H1 (cell line): ENCODE results near the gene ONECUT3. TPM values are rescaled to one million over a fixed set of nuclear protein-coding genes. Genes with fewer than 3 reads are reported as not detected.

Experiments used
- CTCF ChIA-PET: fragments of 300-600 bp; sonication (Branson Sonifier 250); formaldehyde crosslinking; loops from one replicate; lab custom pipeline; 2021; ENCODE audit not compliant: partially characterized antibody; lab: Charles Lee
- POLR2A ChIA-PET: fragments of 300-600 bp; sonication (Branson Sonifier 250); formaldehyde crosslinking; loops from one replicate; lab custom pipeline; 2021; ENCODE audit warnings: inconsistent platforms; ENCODE audit not compliant: partially characterized antibody; lab: Charles Lee
- DNase-seq, 2 experiments: peaks; one replicate each; pipeline versions ENCODE4 v3.0.0 to v3.0.0-alpha.2; 2010 to 2022; ENCODE audit warnings: low spot score in 2 of 2, low read depth in 1 of 2, mixed read lengths in 1 of 2
- FAIRE-seq: peaks from 2 replicates; lab custom pipeline; 2011; peaks lifted over from hg19 to GRCh38; lab: Jason Lieb, UNC
- H2AFZ ChIP-seq: 2 replicates; pipeline ENCODE4 v1.8.1; 2012; ENCODE audit warnings: low read length, inconsistent platforms
- H2AK5ac ChIP-seq: 2 replicates; pipeline ENCODE4 v1.6.1; 2013; ENCODE audit warnings: low read depth, low read length
- H2BK120ac ChIP-seq: replicated peaks from 2 replicates; pipeline ENCODE3; 2013; ENCODE audit warnings: low read depth, low read length, inconsistent platforms
- H2BK12ac ChIP-seq: 2 replicates; pipeline ENCODE4 v1.6.1; 2013; ENCODE audit warnings: low read depth, low read length
- H2BK15ac ChIP-seq: 2 replicates; pipeline ENCODE4 v1.6.1; 2013; ENCODE audit warnings: low read length
- H2BK20ac ChIP-seq: 2 replicates; pipeline ENCODE4 v1.6.1; 2013; ENCODE audit warnings: low read length
- H2BK5ac ChIP-seq: 2 replicates; pipeline ENCODE4 v1.6.1; 2013; ENCODE audit warnings: low read depth, low read length
- H3K14ac ChIP-seq: 2 replicates; pipeline ENCODE4 v1.6.1; 2013; ENCODE audit warnings: inconsistent platforms; ENCODE audit not compliant: insufficient read length
- H3K18ac ChIP-seq: 2 replicates; pipeline ENCODE4 v1.6.1; 2013; ENCODE audit warnings: low read length; ENCODE audit errors: extremely low read depth
- H3K23ac ChIP-seq: 2 replicates; pipeline ENCODE4 v1.6.1; 2013; ENCODE audit warnings: inconsistent platforms; ENCODE audit not compliant: insufficient read length
- H3K23me2 ChIP-seq: 2 replicates; pipeline ENCODE4 v1.6.1; 2013; ENCODE audit warnings: low read depth, low read length
- H3K27ac ChIP-seq: 2 replicates; pipeline ENCODE4 v1.6.1; 2011; ENCODE audit warnings: low read depth, low read length, inconsistent platforms
- H3K27me3 ChIP-seq, 4 experiments: replicated peaks in 1 of 4; 1 replicate in 1 of 4; 2 replicates in 3 of 4; pipeline versions ENCODE4 v1.6.1 to v1.8.1; 2011 to 2013; ENCODE audit warnings: low read length in 3 of 4, mild to moderate bottlenecking in 3 of 4, inconsistent platforms in 2 of 4, mixed read lengths in 2 of 4, moderate library complexity in 1 of 4; ENCODE audit not compliant: control insufficient read depth in 3 of 4, insufficient read depth in 3 of 4; ENCODE audit errors: extremely low read depth in 1 of 4
- H3K36me3 ChIP-seq, 4 experiments: 2 replicates each; pipeline versions ENCODE4 v1.6.1 to v1.8.1; 2011 to 2013; ENCODE audit warnings: mild to moderate bottlenecking in 4 of 4, low read length in 3 of 4, moderate library complexity in 2 of 4, control low read depth in 1 of 4, inconsistent platforms in 1 of 4; ENCODE audit not compliant: insufficient read depth in 4 of 4, control insufficient read depth in 2 of 4
- H3K4ac ChIP-seq: replicated peaks from 2 replicates; pipeline ENCODE3; 2013; ENCODE audit warnings: low read length, low read depth, mixed read lengths, inconsistent platforms; ENCODE audit not compliant: insufficient read length
- H3K4me1 ChIP-seq, 4 experiments: replicated peaks in 1 of 4; 1 replicate in 1 of 4; 2 replicates in 3 of 4; pipeline versions ENCODE4 v1.6.1 to v1.8.1; 2011 to 2013; ENCODE audit warnings: low read length in 3 of 4, inconsistent platforms in 2 of 4, mixed read lengths in 1 of 4; ENCODE audit not compliant: insufficient read depth in 4 of 4, control insufficient read depth in 3 of 4
- H3K4me2 ChIP-seq, 2 experiments: 2 replicates each; pipeline versions ENCODE4 v1.6.1 to v1.8.1; 2011 to 2013; ENCODE audit warnings: low read depth in 2 of 2, low read length in 2 of 2, control low read depth in 1 of 2, inconsistent platforms in 1 of 2, mild to moderate bottlenecking in 1 of 2; ENCODE audit not compliant: insufficient read depth in 1 of 2
- H3K4me3 ChIP-seq, 4 experiments: fragments of 200-600, 300-600 bp in 1 of 4; sonication (generic), shearing (Covaris generic), sonication (Bioruptor Twin) in 1 of 4; 2 replicates each; pipeline versions ENCODE4 v1.5.1 to v1.8.1; 2011 to 2016; ENCODE audit warnings: low read length in 4 of 4, low read depth in 3 of 4, control low read depth in 2 of 4, inconsistent platforms in 2 of 4, mild to moderate bottlenecking in 2 of 4, mixed read lengths in 1 of 4, moderate library complexity in 1 of 4; ENCODE audit not compliant: insufficient read depth in 2 of 4; ENCODE audit errors: extremely low read depth in 1 of 4
- H3K56ac ChIP-seq: replicated peaks from 2 replicates; pipeline ENCODE3; 2013; ENCODE audit warnings: low read depth, mild to moderate bottlenecking, mixed read lengths, low read length, inconsistent platforms; ENCODE audit not compliant: insufficient read length
- H3K79me1 ChIP-seq: 2 replicates; pipeline ENCODE4 v1.6.1; 2013; ENCODE audit warnings: low read depth, low read length, control low read depth
- H3K79me2 ChIP-seq, 2 experiments: 2 replicates each; pipeline versions ENCODE4 v1.6.1 to v1.8.1; 2012 to 2013; ENCODE audit warnings: low read length in 2 of 2, mild to moderate bottlenecking in 2 of 2, inconsistent platforms in 1 of 2; ENCODE audit not compliant: insufficient read depth in 2 of 2, control insufficient read depth in 1 of 2
- H3K9ac ChIP-seq, 4 experiments: replicated peaks in 1 of 4; 1 replicate in 1 of 4; 2 replicates in 3 of 4; pipeline versions ENCODE4 v1.6.1 to v1.8.1; 2011 to 2013; ENCODE audit warnings: low read depth in 3 of 4, low read length in 3 of 4, control low read depth in 2 of 4, mild to moderate bottlenecking in 2 of 4, moderate library complexity in 2 of 4, inconsistent platforms in 1 of 4; ENCODE audit errors: extremely low read depth in 1 of 4
- H3K9me3 ChIP-seq, 2 experiments: 2 replicates each; pipeline versions ENCODE4 v1.6.1 to v1.8.1; 2012 to 2013; ENCODE audit warnings: mild to moderate bottlenecking in 2 of 2, moderate library complexity in 2 of 2, control low read depth in 1 of 2, inconsistent platforms in 1 of 2, low read depth in 1 of 2, low read length in 1 of 2, mixed read lengths in 1 of 2; ENCODE audit not compliant: insufficient read depth in 2 of 2
- H4K20me1 ChIP-seq, 2 experiments: replicated peaks in 1 of 2; 2 replicates each; pipeline versions ENCODE3 to v1.8.1; 2011 to 2013; ENCODE audit warnings: inconsistent platforms in 2 of 2, low read length in 2 of 2, mild to moderate bottlenecking in 1 of 2; ENCODE audit not compliant: insufficient read depth in 2 of 2, control insufficient read depth in 1 of 2
- H4K5ac ChIP-seq: 2 replicates; pipeline ENCODE4 v1.6.1; 2013; ENCODE audit warnings: low read length, low read depth, mixed read lengths, inconsistent platforms; ENCODE audit not compliant: insufficient read length
- H4K8ac ChIP-seq: 2 replicates; pipeline ENCODE4 v1.8.0; 2013; ENCODE audit warnings: mild to moderate bottlenecking, moderate library complexity, low read length, inconsistent platforms; ENCODE audit not compliant: insufficient read depth; ENCODE audit errors: extremely low read depth
- H4K91ac ChIP-seq: replicated peaks from 2 replicates; pipeline ENCODE3; 2013; ENCODE audit warnings: low read length, mixed read lengths, inconsistent platforms; ENCODE audit not compliant: insufficient read length
- ATF2 ChIP-seq: IDR thresholded peaks from 2 replicates; pipeline ENCODE4 v1.6.1; 2012; ENCODE audit warnings: low read length, inconsistent platforms
- CEBPB ChIP-seq: IDR thresholded peaks from 2 replicates; pipeline ENCODE4 v1.6.1; 2012; ENCODE audit warnings: low read depth, low read length
- CTCF ChIP-seq, 3 experiments: IDR thresholded peaks; 1 replicate in 2 of 3; 2 replicates in 1 of 3; pipeline versions ENCODE4 v1.5.1 to v1.6.1; 2011; ENCODE audit warnings: low read length in 3 of 3, mild to moderate bottlenecking in 3 of 3, inconsistent platforms in 2 of 3, low read depth in 1 of 3, moderate library complexity in 1 of 3; ENCODE audit not compliant: insufficient read depth in 1 of 3; ENCODE audit errors: control extremely low read depth in 1 of 3
- HDAC2 ChIP-seq, 2 experiments: fragments of 300-600 bp in 1 of 2; sonication (generic) in 1 of 2; IDR thresholded peaks; 2 replicates each; pipeline ENCODE4 v1.6.1; 2011 to 2012; ENCODE audit warnings: low read depth in 2 of 2, low read length in 2 of 2, mild to moderate bottlenecking in 2 of 2, moderate library complexity in 2 of 2, borderline replicate concordance in 1 of 2, inconsistent platforms in 1 of 2
- KDM5A ChIP-seq: fragments of 200-600 bp; IDR thresholded peaks from 2 replicates; pipeline ENCODE4 v1.7.1; 2012; ENCODE audit warnings: mild to moderate bottlenecking, low read length, inconsistent platforms, mixed read lengths
- RNF2 ChIP-seq: fragments of 200-900, 300-1000 bp; sonication (generic); IDR thresholded peaks from 2 replicates; pipeline ENCODE4 v1.7.1; 2016; ENCODE audit warnings: borderline replicate concordance, low read depth, mild to moderate bottlenecking, antibody characterized with exemption, low read length; ENCODE audit not compliant: poor library complexity, severe bottlenecking; ENCODE audit errors: missing control alignments
- WGBS, 2 experiments: shearing (Covaris generic) in 1 of 2; methylation state at CpG; one replicate each; pipeline versions ENCODE4 v1.1.6 to v1.1.7; 2013 to 2015; ENCODE audit warnings: low lambda C conversion rate in 2 of 2, mixed read lengths in 2 of 2, inconsistent platforms in 1 of 2, low coverage in 1 of 2, missing lambda C conversion rate in 1 of 2; ENCODE audit not compliant: insufficient replicate concordance in 2 of 2, insufficient coverage in 1 of 2, insufficient read length in 1 of 2; ENCODE audit errors: extremely low coverage in 1 of 2, missing lambda C conversion rate in 1 of 2; 5-methylcytosine and 5-hydroxymethylcytosine counted together
- polyA plus RNA-seq, 7 experiments: library from polyadenylated mRNA; depleted of rRNA in 3 of 7; stranded (reverse) in 5 of 7; unstranded in 2 of 7; fragments of >200 nt in 5 of 7; fragments of 200-250 nt in 2 of 7; gene quantifications; 1 replicate in 5 of 7; 2 replicates in 1 of 7; 4 replicates in 1 of 7; pipeline versions ENCODE4 v1.2.1 to v1.2.3, GENCODE V29; 2011 to 2013; ENCODE audit warnings: missing spikeins in 2 of 7, mixed read lengths in 2 of 7
- total RNA-seq: library from RNA; stranded (reverse); fragmentation: NEBNext Ultra II Directional; extraction: Animal tissue kit (Norgen Biotek cat#: 25700); gene quantifications from 2 replicates; pipeline ENCODE4 v1.2.1, GENCODE V29; 2021

The ONECUT3 gene
- total and polyA plus RNA-seq, 2 of the 8 experiments (the other 6 are each of a cell fraction or from before 2014, with no cell fraction given) = not detected

DNA sequence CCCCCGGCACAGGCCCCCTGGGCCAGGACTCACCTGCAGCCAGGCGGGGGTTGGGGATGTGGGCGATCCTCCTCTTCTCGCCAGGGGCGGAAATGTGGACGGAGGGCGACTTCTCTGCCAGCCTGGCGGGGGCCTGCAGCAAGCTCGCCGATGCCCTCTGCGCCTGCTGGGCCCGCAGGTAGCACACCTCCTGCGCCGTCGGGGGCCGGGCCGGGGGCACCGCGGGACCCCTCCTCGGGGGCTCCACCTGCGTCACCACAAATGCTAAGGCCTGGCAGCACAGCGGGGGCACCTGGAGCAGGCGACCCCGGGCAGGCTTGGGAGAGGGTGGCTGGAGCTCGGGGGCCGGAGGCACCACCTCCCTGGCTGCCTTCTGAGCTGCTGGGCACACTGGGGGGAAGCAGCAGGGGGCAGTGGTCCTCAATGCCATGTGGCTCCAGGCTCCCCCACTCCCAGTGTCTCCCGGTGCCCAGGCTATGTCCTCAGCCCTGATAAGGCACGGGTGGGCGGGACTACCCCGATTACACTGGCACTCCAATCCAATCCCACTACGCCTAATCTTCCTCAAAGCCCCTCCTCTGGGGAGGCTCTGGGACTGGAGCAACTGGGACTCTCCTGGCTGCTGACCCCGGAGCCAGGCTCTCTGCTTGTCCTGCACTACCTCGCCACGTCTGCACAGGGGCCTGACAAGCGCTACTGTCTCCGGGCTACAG, 70.4 kb downstream of the ONECUT3 start:
- ChIA-PET CTCF (interaction anchor here (0.8 to 16.5 kb wide), 6 partner anchors 9 to 55 kb away, joined by 3 to 228 read pairs (median 28); no protein-coding TSS in a partner anchor), POLR2A (interaction anchor here (0.9 kb wide), 1 partner anchor 14 kb away, joined by 3 read pairs; no protein-coding TSS in a partner anchor)
- TF ChIP-seq KDM5A (no peak), ATF2 (no peak), RNF2 (no peak), CEBPB (no peak), CTCF (IDR thresholded peaks at IDR 0.05; ENCODE audit: control extremely low read depth in 1 of 3, insufficient read depth in 1 of 3, low read depth in 1 of 3, low read length in 3 of 3) (no peak), HDAC2 (IDR thresholded peaks at IDR 0.05; ENCODE audit: borderline replicate concordance in 1 of 2, low read depth in 2 of 2, low read length in 2 of 2) (no peak)

More for the DNA sequence above, 70.4 kb downstream of the ONECUT3 start:
- H2AK5ac ChIP-seq = no peak overlapping the region
- no peak overlapping the region for H3K4me2 ChIP-seq
- no peaks in the 10 kb centered on the region for H3K9me3 ChIP-seq
- H3K79me2 ChIP-seq = no peaks in the 10 kb centered on the region
- no peaks in the 10 kb centered on the region for H3K79me1 ChIP-seq
- WGBS, 2 experiments = 95% methylated on average over 24 of the region's 36 CpGs; no CpG with 5 or more reads in 1 of the 2 experiments
- H4K5ac ChIP-seq = no peak overlapping the region
- H3K18ac ChIP-seq = no peak overlapping the region
- H2AFZ ChIP-seq = no peak overlapping the region
- no peak overlapping the region for H3K23ac ChIP-seq
- no peak overlapping the region for H3K56ac ChIP-seq
- no peak overlapping the region for H2BK120ac ChIP-seq
- no peak overlapping the region for H3K9ac ChIP-seq
- H3K27ac ChIP-seq = no peak overlapping the region
- H3K4ac ChIP-seq = no peak overlapping the region
- FAIRE-seq (no peak), DNase-seq (no peak)
- peaks cover 3 to 33% (median 6%) of the 10 kb centered on the region in 4 experiments; a peak in 6 of 8 replicates for H3K36me3 ChIP-seq
- no peak overlapping the region for H2BK15ac ChIP-seq
- H3K14ac ChIP-seq = no peak overlapping the region
- peaks cover 0 to 8% of the 10 kb centered on the region in 2 experiments for H4K20me1 ChIP-seq
- peaks cover 0 to 14% (median 8%) of the 10 kb centered on the region in 4 experiments; a peak in 6 of 7 replicates for H3K4me1 ChIP-seq
- H3K23me2 ChIP-seq = peaks cover 2% of the 10 kb centered on the region; the same call in 1 of the 2 replicates
- H3K27me3 ChIP-seq = no peaks in the 10 kb centered on the region
- no peak overlapping the region for H2BK20ac ChIP-seq
- H3K4me3 ChIP-seq = no peak overlapping the region
- H2BK5ac ChIP-seq = 0 out of 2 replicates have a peak overlapping the region, but pooled peaks have one; percentile 16
- H4K91ac ChIP-seq = no peak overlapping the region
- H4K8ac ChIP-seq = no peak overlapping the region; the same call in 1 of the 2 replicates
- H2BK12ac ChIP-seq = no peak overlapping the region
